Upper lobe of left lung (tissue), 6 donors: ENCODE measurements around the gene TMEM108. TPM values are rescaled to one million over a fixed set of nuclear protein-coding genes. Genes with fewer than 3 reads are reported as not detected.
"Not testable (repeated sequence)": the region's sequence is repeated elsewhere in the genome, so short reads cannot be mapped to it uniquely, and the experiment has no call there.

Experiments used
- ATAC-seq, 2 donors: fragments of 200-7000 bp; cut with Tn5 transposase; one replicate each; pipeline ENCODE4 v1.9.1; 2022; ENCODE audit warnings: mild to moderate bottlenecking in 2 of 2, moderate library complexity in 2 of 2; ENCODE audit not compliant: low FRiP score in 2 of 2
- DNase-seq, 2 donors: peaks; one replicate each; pipeline ENCODE4 v3.0.0-alpha.2; 2019 to 2020
- H3K27ac ChIP-seq, 4 donors: fragments of 200-600 bp; sonication (generic); one replicate each; pipeline ENCODE4 v1.5.1; 2016 to 2019
- H3K27me3 ChIP-seq, 4 donors: fragments of 200-600 bp; sonication (generic); one replicate each; pipeline ENCODE4 v1.5.1; 2017 to 2019
- H3K36me3 ChIP-seq, 4 donors: fragments of 200-600 bp; sonication (generic); one replicate each; pipeline ENCODE4 v1.5.1; 2016 to 2019
- H3K4me1 ChIP-seq, 4 donors: fragments of 200-600 bp; sonication (generic); one replicate each; pipeline ENCODE4 v1.5.1; 2018 to 2019
- H3K4me3 ChIP-seq, 4 donors: fragments of 200-600 bp; sonication (generic); one replicate each; pipeline ENCODE4 v1.5.1; 2017 to 2019; ENCODE audit warnings: mild to moderate bottlenecking in 2 of 4, moderate library complexity in 1 of 4
- H3K9me3 ChIP-seq, 4 donors: fragments of 200-600 bp; sonication (generic); one replicate each; pipeline ENCODE4 v1.5.1; 2018 to 2019
- CTCF ChIP-seq, 6 experiments: fragments of 450-650 bp in 4 of 6; fragments of 200-600 bp in 2 of 6; sonication (generic) in 2 of 6; IDR thresholded peaks; one replicate each; pipeline ENCODE4 v1.5.1; 2016 to 2019; ENCODE audit warnings: antibody characterized with exemption in 6 of 6
- EP300 ChIP-seq, 4 donors: sonication (generic); formaldehyde crosslinking; IDR thresholded peaks; one replicate each; pipeline ENCODE4 v1.5.1; 2017; ENCODE audit warnings: antibody characterized with exemption in 4 of 4, control low read depth in 2 of 4
- POLR2A ChIP-seq, 4 donors: fragments of 450-650 bp; IDR thresholded peaks; one replicate each; pipeline ENCODE4 v1.5.1; 2016 to 2017; ENCODE audit warnings: antibody characterized with exemption in 4 of 4, mild to moderate bottlenecking in 2 of 4
- POLR2AphosphoS5 ChIP-seq, 2 donors: sonication (generic); formaldehyde crosslinking; IDR thresholded peaks; one replicate each; pipeline ENCODE4 v1.5.1; 2017; ENCODE audit warnings: antibody characterized with exemption in 2 of 2
- WGBS, 2 donors: methylation state at CpG; one replicate each; pipeline ENCODE4 v1.1.5; 2017 to 2018; 5-methylcytosine and 5-hydroxymethylcytosine counted together
- total RNA-seq, 6 donors: library from RNA; depleted of rRNA in 4 of 6; stranded (reverse); fragments of >200 nt in 4 of 6; gene quantifications; one replicate each; pipeline versions ENCODE4 v1.1.0 to v1.2.1, GENCODE V29; 2016 to 2021
- donor health status: DM: no; HTN: no; CAD: no; lungs with moderate emphysema.
- donor health status: DM: no; HTN: yes; CAD: no; lungs with severe emphysema.

Gene TMEM108
- total RNA-seq = 10 to 100 TPM in 3 of 6 donors, 1 to 10 TPM in 3; 3.1 to 13.0 (median 7.9) TPM

GRCh38 chr3:133038089-133038730, at the start of gene TMEM108:
TSS of gene TMEM108 (plus strand) at chr3:133038391.
- no peaks in the 10 kb centered on the region for H3K9me3 ChIP-seq
- DNase-seq (peak; percentile 88 to 95), ATAC-seq (peak; percentile 86 to 93)
- 1 to 2% methylated on average over 20 to 32 of the region's 57 CpGs for WGBS, 2 donors
- peak within 1 kb of the TSS; percentile 49 to 85 (median 64) for H3K27ac ChIP-seq
- H3K4me1 ChIP-seq = peaks cover 11 to 21% (median 18%) of the 10 kb centered on the region in 4 donors
- TF ChIP-seq CTCF (IDR thresholded peaks at IDR 0.05) = peak in 1 of 6 experiments; percentile 9
- peak in 1 of 2 donors; percentile 63 for TF ChIP-seq POLR2AphosphoS5 (IDR thresholded peaks at IDR 0.05)
- peak in 1 of 4 donors; percentile 49 for TF ChIP-seq POLR2A (IDR thresholded peaks at IDR 0.05)
- no peak for TF ChIP-seq EP300 (IDR thresholded peaks at IDR 0.05)
- no peaks in the 10 kb centered on the region for H3K27me3 ChIP-seq
- peak within 1 kb of the TSS; percentile 68 to 87 (median 84) for H3K4me3 ChIP-seq
- H3K36me3 ChIP-seq = no peaks in the 10 kb centered on the region

- H3K9me3 ChIP-seq = no peaks in the 10 kb centered on the region
- no peak overlapping the region for H3K4me3 ChIP-seq
- H3K4me1 ChIP-seq = no peaks in the 10 kb centered on the region
- WGBS, 2 donors = 82 to 90% methylated on average over 1 of the region's 1 CpG
- no peaks in the 10 kb centered on the region for H3K36me3 ChIP-seq
- TF ChIP-seq CTCF (IDR thresholded peaks at IDR 0.05) (no peak), POLR2AphosphoS5 (IDR thresholded peaks at IDR 0.05) (no peak), EP300 (IDR thresholded peaks at IDR 0.05) (no peak), POLR2A (IDR thresholded peaks at IDR 0.05) (no peak)
- no peak for ATAC-seq
- H3K27me3 ChIP-seq = no peaks in the 10 kb centered on the region
- DNase-seq = no peak
- no peak overlapping the region for H3K27ac ChIP-seq
Measured at GRCh38 chr3:132995971-132996370, 42.2 kb upstream of the TMEM108 start.

- no peak for TF ChIP-seq EP300 (IDR thresholded peaks at IDR 0.05)
- TF ChIP-seq POLR2A (IDR thresholded peaks at IDR 0.05) = no peak
- no peak for TF ChIP-seq CTCF (IDR thresholded peaks at IDR 0.05)
- no peak for TF ChIP-seq POLR2AphosphoS5 (IDR thresholded peaks at IDR 0.05)
- WGBS, 2 donors = 88 to 96% methylated on average over 2 of the region's 2 CpGs
- Histone ChIP-seq H3K4me1 (no peaks in the 10 kb centered on the region), H3K27me3 (no peaks in the 10 kb centered on the region), H3K27ac (no peak overlapping the region), H3K36me3 (no peaks in the 10 kb centered on the region), H3K4me3 (no peak overlapping the region), H3K9me3 (no peaks in the 10 kb centered on the region)
- ATAC-seq (no peak), DNase-seq (no peak)
Measured at GRCh38 chr3:132997404-132998185, 40.6 kb upstream of the TMEM108 start.

GRCh38 chr3:133005032-133005431, 33.2 kb upstream of the TMEM108 start:
- not testable (repeated sequence) for H3K9me3 ChIP-seq, H3K4me3 ChIP-seq
- WGBS, 2 donors = 86 to 88% methylated on average over 7 of the region's 9 CpGs

GRCh38 chr3:133007601-133008000, 30.6 kb upstream of the TMEM108 start:
- Histone ChIP-seq H3K27me3 (no peaks in the 10 kb centered on the region), H3K4me3 (no peak overlapping the region), H3K36me3 (no peaks in the 10 kb centered on the region), H3K4me1 (no peaks in the 10 kb centered on the region), H3K27ac (no peak overlapping the region), H3K9me3 (peaks cover 0 to 7% (median 3%) of the 10 kb centered on the region in 4 donors)
- ATAC-seq (no peak), DNase-seq (no peak)
- WGBS, 2 donors = 87 to 88% methylated on average over 2 of the region's 2 CpGs
- no peak for TF ChIP-seq POLR2A (IDR thresholded peaks at IDR 0.05)
- no peak for TF ChIP-seq EP300 (IDR thresholded peaks at IDR 0.05)
- TF ChIP-seq POLR2AphosphoS5 (IDR thresholded peaks at IDR 0.05) = no peak
- TF ChIP-seq CTCF (IDR thresholded peaks at IDR 0.05) = no peak

More at GRCh38 chr3:133005032-133005431, 33.2 kb upstream of the TMEM108 start:
- not testable (repeated sequence) for H3K4me1 ChIP-seq, DNase-seq, H3K27ac ChIP-seq, ATAC-seq, H3K27me3 ChIP-seq, H3K36me3 ChIP-seq
